WERI-Rb-1 (cell line): ENCODE results near the gene SNAP25.

ENCODE experiments used
- DNase-seq: peaks from one replicate; pipeline ENCODE4 v3.0.0-alpha.2; 2020
- H3K27ac ChIP-seq: fragments of 250-450 bp; sonication (Bioruptor Pico); 2 replicates; pipeline ENCODE4 v1.5.1; 2020; ENCODE audit warnings: mild to moderate bottlenecking, moderate library complexity
- H3K27me3 ChIP-seq: fragments of 250-450 bp; sonication (Bioruptor Pico); 2 replicates; pipeline ENCODE4 v1.5.1; 2021; ENCODE audit warnings: mild to moderate bottlenecking, low read depth, moderate library complexity; ENCODE audit not compliant: insufficient read depth, severe bottlenecking
- H3K36me3 ChIP-seq: fragments of 250-450 bp; sonication (Bioruptor Pico); 2 replicates; pipeline ENCODE4 v1.5.1; 2020; ENCODE audit warnings: mild to moderate bottlenecking, moderate library complexity
- H3K4me3 ChIP-seq: 2 replicates; pipeline ENCODE4 v1.5.1; 2011; ENCODE audit warnings: low read depth, mild to moderate bottlenecking, control low read depth, low read length
- H3K9me3 ChIP-seq: fragments of 250-450 bp; sonication (Bioruptor Pico); 2 replicates; pipeline ENCODE4 v1.5.1; 2021; ENCODE audit warnings: mild to moderate bottlenecking, moderate library complexity; ENCODE audit not compliant: severe bottlenecking
- TF ChIP-seq, protein P1 (sequence below): IDR thresholded peaks from 2 replicates; pipeline ENCODE4 v1.5.1; 2011; ENCODE audit warnings: low read depth, mild to moderate bottlenecking, control low read depth, inconsistent platforms, low read length

The SNAP25 gene

DNA sequence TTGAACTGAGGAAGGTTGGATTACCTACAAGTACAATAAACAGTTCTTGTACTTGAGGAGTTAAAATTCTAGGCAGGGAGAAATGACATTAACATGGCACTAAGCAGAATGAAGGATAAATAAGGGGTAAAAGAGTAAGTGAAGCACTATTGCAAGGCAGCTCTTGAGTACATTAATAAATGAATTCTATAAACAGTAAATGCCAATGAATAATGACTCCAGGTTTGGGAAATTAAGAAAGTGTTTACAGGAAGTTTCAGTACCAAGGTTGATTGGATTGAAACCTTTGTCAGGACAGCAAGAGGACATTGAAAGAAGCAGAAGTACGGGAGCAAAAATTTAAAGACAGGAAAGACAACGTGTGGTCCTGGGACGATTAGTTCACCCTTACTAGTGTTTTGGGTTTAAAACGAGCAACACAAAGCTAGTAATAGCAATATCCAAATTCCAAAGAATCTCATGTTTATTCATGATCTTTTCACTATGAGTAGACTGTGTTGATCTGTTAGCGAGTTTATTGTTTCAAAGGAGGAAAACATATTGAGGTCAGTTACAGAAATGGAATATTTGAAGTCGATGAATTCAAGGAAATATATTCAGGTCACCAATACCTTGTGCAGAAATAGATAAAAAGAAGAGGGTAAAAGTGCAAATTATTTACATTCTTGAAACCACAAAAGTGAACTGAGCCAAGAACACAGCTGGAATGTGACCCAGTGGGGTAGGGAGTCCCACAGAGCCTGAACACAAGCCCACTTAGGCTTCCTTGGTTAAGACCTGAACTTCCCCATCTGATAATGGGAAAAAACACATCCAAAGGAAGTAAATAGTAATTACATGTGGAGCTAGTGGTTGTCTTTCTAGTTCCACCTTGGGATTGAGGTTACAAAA lies 134.5 kb downstream of the SNAP25 start:
- no peaks in the 10 kb centered on the region for H3K36me3 ChIP-seq
- TF ChIP-seq, protein P1, sequence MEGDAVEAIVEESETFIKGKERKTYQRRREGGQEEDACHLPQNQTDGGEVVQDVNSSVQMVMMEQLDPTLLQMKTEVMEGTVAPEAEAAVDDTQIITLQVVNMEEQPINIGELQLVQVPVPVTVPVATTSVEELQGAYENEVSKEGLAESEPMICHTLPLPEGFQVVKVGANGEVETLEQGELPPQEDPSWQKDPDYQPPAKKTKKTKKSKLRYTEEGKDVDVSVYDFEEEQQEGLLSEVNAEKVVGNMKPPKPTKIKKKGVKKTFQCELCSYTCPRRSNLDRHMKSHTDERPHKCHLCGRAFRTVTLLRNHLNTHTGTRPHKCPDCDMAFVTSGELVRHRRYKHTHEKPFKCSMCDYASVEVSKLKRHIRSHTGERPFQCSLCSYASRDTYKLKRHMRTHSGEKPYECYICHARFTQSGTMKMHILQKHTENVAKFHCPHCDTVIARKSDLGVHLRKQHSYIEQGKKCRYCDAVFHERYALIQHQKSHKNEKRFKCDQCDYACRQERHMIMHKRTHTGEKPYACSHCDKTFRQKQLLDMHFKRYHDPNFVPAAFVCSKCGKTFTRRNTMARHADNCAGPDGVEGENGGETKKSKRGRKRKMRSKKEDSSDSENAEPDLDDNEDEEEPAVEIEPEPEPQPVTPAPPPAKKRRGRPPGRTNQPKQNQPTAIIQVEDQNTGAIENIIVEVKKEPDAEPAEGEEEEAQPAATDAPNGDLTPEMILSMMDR, result no peak
- H3K4me3 ChIP-seq, result no peak overlapping the region
- no peaks in the 10 kb centered on the region for H3K9me3 ChIP-seq
- H3K27me3 ChIP-seq, result no peaks in the 10 kb centered on the region
- no peak overlapping the region for H3K27ac ChIP-seq
- no peak for DNase-seq

- no peak for DNase-seq
- no peaks in the 10 kb centered on the region for H3K27me3 ChIP-seq
- TF ChIP-seq, protein P1, result no peak
- H3K9me3 ChIP-seq, result no peaks in the 10 kb centered on the region
- H3K36me3 ChIP-seq, result no peaks in the 10 kb centered on the region
- no peak overlapping the region for H3K27ac ChIP-seq
- no peak overlapping the region for H3K4me3 ChIP-seq
Measured at GRCh38 chr20:10356628-10357027, 138.0 kb downstream of the SNAP25 start.
